Breast epithelium (tissue), 3 donors: ENCODE measurements around the gene ARHGEF5.

Experiments used
- CTCF ChIP-seq, 3 donors: fragments of 450-650 bp; IDR thresholded peaks; one replicate each; pipeline ENCODE4 v1.5.1; 2016 to 2017; ENCODE audit warnings: antibody characterized with exemption in 3 of 3, mild to moderate bottlenecking in 3 of 3, moderate library complexity in 3 of 3
- POLR2A ChIP-seq: fragments of 450-650 bp; IDR thresholded peaks from one replicate; pipeline ENCODE4 v1.6.1; 2016; ENCODE audit warnings: antibody characterized with exemption, mild to moderate bottlenecking, moderate library complexity

- TF ChIP-seq CTCF (IDR thresholded peaks at IDR 0.05) (no peak), POLR2A (no peak)
Measured at GRCh38 chr7:144410441-144410840, 55.2 kb downstream of the ARHGEF5 start.
